GM10266 (cell line): ENCODE measurements around the gene HTT.

Experiments
- DNase-seq: peaks from one replicate; pipeline ENCODE4 v3.0.0; 2012; ENCODE audit errors: extremely low spot score
- CTCF ChIP-seq: IDR thresholded peaks from 2 replicates; pipeline ENCODE4 v1.5.1; 2012; ENCODE audit warnings: mild to moderate bottlenecking, low read depth; ENCODE audit not compliant: control insufficient read depth, insufficient read depth; ENCODE audit errors: missing control alignments

Gene HTT

DNA sequence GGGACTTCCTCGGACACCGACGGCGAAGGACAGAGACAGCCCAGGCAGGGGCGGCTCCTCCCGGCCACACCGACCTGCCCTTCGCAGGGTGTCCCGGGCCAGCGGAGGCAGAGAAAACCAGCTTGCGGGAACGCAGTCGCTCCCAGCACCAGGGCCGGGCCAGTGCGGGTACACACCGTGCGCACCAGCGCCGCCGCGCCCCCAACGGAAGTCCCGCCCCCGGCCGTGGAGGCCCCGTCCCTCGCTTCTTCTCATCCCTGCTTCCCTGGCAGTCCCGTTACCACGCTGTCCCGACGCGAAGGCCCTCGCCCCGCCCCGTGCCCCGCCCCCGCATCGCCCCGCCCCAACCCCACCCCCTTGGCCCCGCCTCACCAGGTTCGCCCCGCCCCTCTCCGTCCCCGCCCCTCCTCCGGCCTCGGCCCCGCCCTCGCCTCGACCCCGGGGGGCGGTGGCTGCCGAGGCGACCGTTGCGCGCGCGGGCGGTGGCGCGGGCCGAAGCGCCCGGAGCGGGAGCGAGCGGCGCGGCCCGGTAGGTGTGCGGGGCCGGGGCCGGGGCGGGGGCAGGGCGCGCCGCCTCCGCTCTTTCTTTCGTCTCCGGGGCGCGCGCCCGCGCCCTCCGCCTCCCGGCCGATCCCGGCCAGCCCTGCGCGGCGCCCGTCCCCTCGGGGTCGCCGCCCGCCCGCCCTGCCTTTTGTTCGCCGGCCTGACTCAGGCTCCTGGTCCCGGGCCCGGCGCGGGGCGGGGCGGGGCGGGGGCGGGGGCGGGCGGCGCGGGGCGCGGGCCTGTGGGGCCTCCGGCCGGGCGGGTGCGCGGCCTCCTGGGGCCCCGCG lies 218.3 kb downstream of the HTT start, which contains the start of gene RGS12:
Gene RGS12 (plus strand): TSS at position 451 of the 830 bp plus-strand sequence. CDS start 23,150 bp downstream, outside the sequence.
- DNase-seq: peak; percentile 99
- TF ChIP-seq CTCF: no peak
